HG03060 (cell line): ENCODE data around the gene TGFBR1.

ENCODE experiments used
- ATAC-seq: cut with Tn5 transposase; IDR thresholded peaks from one replicate; pipeline ENCODE4 v1.9.1; 2021; ENCODE audit warnings: low read depth, moderate number of reproducible peaks; ENCODE audit not compliant: unreplicated experiment

The TGFBR1 gene

DNA sequence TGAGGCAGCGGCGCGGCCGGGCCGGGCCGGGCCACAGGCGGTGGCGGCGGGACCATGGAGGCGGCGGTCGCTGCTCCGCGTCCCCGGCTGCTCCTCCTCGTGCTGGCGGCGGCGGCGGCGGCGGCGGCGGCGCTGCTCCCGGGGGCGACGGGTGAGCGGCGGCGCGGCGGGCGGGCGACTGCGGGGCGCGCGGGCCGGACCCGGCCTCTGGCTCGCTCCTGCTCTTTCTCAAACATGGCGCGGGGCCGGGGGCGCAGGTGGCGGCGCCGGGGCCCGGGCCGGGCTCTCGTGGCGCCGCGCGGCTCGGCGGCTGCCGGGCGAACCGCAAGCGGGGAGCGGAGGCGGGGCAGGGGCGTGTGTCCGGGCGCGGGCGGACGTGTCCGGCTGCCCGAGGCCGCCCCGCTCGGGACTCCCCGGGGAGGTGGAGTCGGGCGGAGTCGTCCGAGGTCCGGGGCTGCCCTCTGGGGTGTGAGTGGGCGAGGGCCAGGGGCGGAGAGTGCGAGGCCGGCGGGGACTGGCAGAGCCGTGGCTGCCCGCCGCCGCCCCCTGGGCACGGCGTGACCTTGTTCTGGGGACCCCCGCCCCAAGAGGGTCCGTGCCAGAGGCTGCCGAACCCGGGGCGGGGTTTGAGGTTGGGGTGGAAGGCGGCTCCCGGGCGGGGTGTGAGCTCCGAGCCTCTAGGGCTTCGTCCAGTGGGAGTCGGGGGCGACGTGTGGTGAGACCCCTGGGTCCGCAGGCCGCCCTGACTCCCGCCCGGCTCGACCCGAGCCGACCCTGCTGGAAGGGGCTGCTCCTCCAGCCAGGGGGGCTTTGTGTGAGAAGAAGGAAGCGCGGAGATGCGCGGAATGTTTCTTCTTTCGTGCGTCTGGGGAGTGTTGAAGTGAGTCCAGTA, 485 bp downstream of the TGFBR1 start:
- peak; percentile 30 for ATAC-seq

DNA sequence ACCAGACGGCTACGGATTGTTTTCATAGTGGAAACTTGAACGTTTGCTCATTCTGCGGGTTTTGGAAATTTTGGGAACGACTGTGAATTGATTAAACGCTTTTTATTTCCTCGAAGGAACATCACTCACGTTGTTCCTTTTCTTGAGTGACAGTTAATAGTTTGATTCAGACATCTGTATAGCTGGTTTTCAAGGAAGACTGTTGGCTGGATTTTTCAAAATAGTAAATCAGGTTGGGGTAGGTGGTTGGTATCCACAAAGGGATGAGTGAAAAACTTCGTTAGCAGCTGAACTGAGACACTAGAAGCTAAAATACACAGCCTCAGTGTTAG, 1.1 kb downstream of the TGFBR1 start:
- no peak for ATAC-seq

DNA sequence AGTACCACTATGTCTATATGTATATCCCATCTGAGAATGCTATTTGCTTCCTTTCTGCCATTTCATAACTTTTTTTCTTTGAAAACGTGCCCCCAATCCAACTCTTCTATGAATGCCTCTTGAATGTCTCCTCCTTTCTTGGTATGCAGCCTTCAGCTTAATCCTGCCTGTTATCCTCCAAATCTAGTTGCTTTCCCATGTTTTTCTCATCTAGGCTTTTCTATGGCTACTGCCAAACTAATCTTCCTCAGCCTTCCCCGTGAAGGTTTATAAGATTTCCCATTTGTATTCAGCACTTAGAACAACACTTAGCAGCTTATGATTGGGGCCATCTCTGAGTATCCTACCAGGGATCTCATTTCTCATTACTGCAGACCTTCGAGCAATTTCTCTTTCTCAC, 2.5 kb downstream of the TGFBR1 start:
- ATAC-seq: no peak

DNA sequence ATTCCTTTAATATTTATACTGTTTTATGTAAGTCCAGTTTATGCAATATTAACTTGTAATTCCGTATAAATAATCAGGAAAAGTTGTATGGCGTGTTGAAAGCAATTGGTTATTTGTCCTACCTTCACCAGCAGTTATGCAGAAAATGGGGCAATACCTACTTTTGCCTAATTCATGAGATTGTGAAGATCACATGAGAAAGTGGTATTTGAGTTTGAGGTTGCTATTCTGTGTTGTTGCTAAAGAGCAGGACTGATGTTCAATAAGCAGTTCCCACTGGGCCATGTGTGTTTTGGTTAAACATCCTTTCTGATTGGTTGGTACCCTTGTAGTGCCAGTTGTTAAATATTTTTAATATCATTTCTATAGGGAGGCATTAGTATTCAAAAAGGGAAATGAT, 3.2 kb downstream of the TGFBR1 start:
- ATAC-seq: no peak

- ATAC-seq: no peak
Observed at GRCh38 chr9:99109522-99109921, 4.6 kb downstream of the TGFBR1 start.

DNA sequence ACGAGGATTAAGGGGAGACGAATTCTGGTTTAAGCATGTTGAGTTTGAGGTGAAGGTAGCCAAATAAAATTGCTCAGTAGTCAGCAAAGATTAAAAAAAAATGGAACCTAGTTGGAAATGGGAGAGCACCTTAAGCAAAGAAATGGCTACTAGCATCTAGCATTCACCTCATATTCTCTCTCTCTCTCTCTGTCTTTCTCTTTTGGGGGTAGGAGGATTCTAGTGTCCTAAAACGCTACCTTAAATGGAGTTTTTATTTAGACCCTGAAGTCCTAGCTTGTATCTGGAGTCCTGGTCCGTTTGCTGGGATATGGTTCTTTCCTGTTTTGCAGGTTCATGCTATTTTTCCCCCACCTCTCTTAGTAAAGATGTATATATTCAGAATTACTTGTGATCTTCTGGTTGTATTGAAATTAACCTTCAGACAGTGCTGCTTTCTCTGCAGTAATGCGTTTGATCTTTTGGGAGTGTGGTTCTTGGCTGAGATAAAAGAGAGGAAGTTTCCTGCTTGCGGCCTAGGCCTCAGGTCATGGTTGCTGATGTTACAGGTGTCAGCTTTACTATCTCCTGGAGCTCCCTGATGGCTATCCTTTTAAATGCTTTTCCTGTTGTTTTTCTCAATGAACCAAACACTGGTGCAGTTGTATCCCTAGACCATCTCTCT, 8.0 kb downstream of the TGFBR1 start:
- ATAC-seq: no peak

GRCh38 chr9:99113414-99114048, 8.6 kb downstream of the TGFBR1 start:
- no peak for ATAC-seq

- ATAC-seq: no peak
Observed at GRCh38 chr9:99114049-99114440, 9.1 kb downstream of the TGFBR1 start.

GRCh38 chr9:99114846-99115500, 10.1 kb downstream of the TGFBR1 start:
- ATAC-seq: no peak

DNA sequence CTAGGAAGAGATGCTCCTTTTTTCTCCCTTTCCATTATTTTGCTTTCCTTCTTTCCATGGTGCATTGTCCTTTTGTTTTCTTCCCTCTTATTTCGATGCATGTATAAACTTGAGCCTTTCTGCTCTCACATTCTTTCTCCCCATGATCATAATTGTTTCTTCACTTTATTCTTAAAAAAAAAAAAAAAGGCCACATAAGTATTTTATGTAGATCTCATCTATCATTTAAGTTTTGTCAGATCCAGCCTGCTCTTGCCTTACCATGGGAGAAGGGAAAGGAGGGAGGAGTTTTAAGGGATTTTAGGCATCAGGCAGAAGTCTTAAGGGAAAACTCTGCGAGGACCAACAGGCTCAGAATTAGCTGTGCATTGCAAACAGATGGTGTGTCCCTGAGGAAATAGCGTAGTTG, 11.1 kb downstream of the TGFBR1 start:
- ATAC-seq: no peak

GRCh38 chr9:99118782-99119466, 14.0 kb downstream of the TGFBR1 start:
- ATAC-seq: peak; percentile 81

DNA sequence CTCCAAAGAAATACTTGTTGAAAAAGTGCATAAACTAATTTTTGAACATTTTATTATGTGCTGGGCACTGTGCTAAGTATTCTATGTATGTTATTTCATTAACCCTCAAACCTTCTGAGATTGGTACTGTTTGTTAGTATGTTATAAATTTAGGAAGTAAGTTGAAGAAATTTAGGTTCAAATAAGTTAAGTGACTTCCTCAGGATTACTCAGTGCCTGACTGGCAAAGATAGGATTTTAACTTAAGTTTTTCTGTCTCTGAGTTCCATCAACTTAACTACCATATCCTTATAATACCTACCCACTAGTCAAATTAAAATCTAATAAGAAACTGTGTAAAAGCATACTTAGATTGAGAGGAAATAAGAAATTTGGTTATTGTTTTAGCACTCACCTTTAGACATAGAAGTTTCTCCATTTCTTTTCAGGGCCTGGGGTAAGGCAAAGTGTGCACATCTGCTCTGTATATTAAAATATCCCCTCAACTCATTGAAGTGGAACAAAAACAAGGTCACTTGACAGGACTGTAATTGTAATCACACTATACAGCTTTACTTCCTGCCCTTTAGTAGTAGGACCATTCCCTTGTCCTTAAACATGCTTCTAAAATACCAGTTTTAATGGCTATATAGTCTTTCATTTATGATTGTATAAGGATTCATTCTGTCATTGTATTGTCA, 15.2 kb downstream of the TGFBR1 start:
- no peak for ATAC-seq

GRCh38 chr9:99121604-99122003, 16.7 kb downstream of the TGFBR1 start:
- no peak for ATAC-seq

DNA sequence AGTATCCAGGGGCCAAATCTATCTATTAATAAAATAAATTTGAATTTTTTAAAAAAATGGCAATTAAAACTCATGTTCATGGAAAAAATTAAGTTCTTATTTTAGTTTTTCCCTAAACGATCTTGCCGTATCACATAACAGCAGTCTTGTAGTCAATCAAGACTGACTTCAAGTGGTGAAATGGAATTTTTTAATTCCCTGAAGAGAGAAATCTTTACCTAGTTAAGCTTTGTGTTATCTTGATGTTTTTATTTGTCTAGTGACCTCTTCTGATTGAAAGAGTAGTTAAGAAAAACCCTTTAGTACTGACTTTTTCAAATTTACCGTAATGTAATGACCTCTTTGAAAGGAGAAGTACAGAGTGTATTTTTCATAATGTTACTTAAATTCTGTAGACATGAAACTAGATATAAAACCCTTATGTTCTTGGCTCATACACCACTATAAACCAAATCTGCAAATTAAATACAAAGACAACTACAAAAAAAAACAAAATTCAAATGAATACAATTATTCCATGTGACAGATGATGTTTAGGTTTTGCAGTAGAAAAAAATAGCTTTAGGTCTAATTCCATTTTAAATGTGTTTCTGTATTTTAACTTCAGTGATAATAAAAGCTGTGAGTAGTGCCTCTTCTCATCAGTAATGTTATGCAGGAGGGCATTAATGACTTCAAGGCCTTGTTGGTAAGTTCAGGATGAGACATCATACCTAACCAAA, 19.8 kb downstream of the TGFBR1 start:
- ATAC-seq: no peak

GRCh38 chr9:99125446-99125845, 20.5 kb downstream of the TGFBR1 start:
- no peak for ATAC-seq

DNA sequence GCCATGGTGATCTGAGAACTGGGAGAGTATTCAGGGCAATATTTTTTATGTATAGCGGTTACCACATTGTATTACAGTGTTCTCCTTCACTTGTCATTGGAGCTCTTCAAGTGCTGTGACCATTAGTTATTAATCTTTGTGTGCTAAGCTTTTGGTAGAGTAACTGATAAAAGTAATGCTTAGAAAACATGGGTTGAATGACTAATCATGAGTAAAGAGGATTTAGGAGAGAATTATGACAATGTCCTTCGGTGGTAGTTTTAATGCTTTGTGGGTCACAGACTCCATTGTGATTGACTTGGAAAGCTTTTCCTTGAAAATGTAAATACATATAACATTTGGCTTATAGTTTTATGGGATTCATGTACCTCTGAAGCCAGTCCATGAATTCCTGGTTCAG, 21.4 kb downstream of the TGFBR1 start:
- ATAC-seq: no peak

- ATAC-seq: no peak
Observed at GRCh38 chr9:99127356-99128132, 22.6 kb downstream of the TGFBR1 start.

DNA sequence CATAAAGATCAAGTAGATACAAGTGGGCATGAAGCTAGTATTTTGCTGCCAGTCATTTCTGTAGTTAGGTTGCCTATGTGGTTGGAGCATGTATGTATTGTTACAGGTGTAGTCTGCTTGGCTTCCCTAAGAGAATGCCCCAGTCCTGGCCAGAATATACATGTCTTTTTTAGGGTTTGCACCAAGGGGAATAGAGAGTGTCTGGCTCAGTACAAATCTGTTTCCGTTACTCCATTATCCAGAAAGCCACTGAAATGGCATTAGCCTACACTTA, 23.2 kb downstream of the TGFBR1 start:
- no peak for ATAC-seq

- no peak for ATAC-seq
Observed at GRCh38 chr9:99129091-99129490, 24.2 kb downstream of the TGFBR1 start.
